ENCODE measurements around the gene MUTYH. TPM values are rescaled to one million over a fixed set of nuclear protein-coding genes. Genes with fewer than 3 reads are reported as not detected.

The MUTYH gene
- total RNA-seq, 4 donors from 2014 or later: 6.4 to 17.0 (median 10.3) TPM

DNA sequence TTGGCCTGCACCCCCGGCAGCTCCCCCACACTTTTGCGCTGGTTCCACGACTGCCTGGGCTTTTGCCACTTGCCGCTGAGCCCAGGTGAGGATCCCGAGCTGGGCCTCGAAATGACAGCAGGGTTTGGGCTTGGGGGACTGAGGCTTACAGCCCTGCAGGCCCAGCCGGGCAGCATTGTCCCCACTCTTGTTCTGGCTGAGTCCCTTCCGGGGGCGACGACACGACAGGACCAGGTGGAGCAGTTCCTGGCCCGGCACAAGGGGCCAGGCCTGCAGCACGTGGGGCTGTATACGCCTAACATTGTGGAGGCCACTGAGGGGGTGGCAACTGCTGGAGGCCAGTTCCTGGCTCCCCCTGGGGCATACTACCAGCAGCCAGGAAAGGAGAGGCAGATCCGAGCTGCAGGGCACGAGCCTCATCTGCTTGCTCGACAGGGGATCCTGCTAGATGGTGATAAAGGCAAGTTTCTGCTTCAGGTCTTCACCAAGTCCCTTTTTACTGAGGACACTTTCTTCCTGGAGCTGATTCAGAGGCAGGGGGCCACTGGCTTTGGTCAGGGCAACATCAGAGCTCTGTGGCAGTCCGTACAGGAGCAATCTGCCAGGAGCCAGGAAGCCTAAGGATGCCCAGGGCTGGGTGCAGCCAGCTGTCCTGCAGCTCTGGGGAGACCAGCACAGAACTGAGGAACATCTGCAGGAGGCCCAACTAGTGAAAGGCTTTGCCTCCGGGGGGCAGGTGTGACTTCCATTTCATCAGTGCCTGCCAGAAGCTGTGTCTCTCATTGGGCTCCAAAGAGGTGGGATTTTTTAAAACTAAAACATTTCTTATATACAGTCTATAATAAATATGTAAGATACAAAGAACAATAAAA is 12.4 kb downstream of the MUTYH start:
- TF ChIP-seq, protein P1, sequence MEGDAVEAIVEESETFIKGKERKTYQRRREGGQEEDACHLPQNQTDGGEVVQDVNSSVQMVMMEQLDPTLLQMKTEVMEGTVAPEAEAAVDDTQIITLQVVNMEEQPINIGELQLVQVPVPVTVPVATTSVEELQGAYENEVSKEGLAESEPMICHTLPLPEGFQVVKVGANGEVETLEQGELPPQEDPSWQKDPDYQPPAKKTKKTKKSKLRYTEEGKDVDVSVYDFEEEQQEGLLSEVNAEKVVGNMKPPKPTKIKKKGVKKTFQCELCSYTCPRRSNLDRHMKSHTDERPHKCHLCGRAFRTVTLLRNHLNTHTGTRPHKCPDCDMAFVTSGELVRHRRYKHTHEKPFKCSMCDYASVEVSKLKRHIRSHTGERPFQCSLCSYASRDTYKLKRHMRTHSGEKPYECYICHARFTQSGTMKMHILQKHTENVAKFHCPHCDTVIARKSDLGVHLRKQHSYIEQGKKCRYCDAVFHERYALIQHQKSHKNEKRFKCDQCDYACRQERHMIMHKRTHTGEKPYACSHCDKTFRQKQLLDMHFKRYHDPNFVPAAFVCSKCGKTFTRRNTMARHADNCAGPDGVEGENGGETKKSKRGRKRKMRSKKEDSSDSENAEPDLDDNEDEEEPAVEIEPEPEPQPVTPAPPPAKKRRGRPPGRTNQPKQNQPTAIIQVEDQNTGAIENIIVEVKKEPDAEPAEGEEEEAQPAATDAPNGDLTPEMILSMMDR (IDR thresholded peaks at IDR 0.05; ENCODE audit: low read depth): no peak

DNA sequence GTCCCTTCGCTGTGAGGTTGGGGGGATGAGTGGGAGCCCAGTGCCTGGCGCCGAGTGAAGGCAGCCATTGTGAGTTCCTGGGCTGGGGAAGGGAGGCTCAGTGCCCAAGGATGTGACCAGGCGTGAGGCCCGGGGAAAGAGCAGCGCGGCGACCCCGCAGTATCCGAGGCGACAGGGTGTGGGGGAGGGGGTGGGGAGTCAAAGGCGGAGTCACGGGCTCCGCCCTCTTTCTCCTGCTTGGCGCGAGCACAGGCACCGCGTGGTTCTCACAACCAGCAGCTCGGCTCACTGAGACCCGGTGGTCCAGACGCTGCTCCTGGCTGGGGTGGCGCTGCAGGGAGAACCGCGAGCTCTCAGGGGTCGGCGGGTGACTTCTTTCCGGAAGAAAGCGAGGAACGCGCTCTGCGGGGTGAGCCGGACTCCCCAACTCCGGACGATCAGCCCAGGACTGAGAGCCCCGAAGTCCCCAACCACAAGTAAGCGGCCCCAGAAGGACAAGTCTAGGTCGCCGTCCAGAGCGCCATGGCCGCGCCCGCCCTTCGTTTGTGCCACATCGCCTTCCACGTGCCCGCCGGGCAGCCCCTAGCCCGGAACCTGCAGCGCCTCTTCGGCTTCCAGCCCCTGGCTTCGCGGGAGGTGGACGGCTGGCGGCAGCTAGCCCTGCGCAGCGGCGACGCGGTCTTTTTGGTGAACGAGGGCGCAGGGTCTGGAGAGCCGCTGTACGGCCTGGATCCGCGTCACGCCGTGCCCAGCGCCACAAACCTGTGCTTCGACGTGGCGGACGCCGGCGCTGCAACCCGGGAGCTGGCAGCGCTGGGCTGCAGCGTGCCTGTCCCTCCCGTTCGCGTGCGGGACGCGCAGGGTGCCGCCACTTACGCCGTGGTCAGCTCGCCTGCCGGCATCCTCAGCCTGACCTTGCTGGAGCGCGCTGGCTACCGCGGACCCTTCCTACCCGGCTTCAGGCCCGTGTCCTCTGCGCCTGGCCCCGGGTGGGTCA is 13.3 kb downstream of the MUTYH start, which contains the start of gene HPDL:
Gene HPDL (plus strand): TSS at position 269 of the 997 bp plus-strand sequence. CDS start 254 bp downstream, at position 523.
- TF ChIP-seq, protein P1 (IDR thresholded peaks at IDR 0.05; ENCODE audit: low read depth): no peak

DNA sequence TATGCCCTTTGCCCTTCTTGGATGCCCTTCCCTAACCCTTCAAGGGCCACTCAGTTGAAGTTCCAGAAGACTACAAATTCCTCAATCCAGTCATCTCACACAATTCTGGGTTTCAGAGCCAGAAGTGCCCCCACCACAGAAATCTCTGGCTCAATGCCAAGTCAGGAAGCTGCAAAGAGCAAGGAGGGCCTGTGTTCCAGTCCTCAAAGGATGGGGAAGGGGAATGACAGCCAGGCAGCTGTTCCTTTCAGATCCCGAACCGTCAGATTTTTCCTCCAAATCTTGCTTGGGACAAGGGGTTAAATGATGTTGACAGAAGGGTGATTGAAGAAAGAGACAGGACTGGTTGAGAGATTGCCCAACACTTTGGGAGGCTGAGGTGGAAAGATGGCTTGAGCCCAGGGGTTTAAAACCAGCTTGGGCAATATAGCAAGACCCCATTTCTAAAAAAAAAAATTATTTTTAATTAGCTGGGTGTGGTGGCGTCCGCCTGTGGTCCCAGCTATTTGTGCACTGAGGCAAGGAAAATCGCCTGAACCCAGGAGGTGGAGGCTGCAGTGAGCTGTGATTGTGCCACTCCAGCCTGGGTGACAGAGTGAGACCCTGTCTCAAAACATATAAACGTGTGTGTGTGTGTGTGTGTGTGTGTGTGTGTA is 14.3 kb downstream of the MUTYH start:
- TF ChIP-seq, protein P1 (IDR thresholded peaks at IDR 0.05; ENCODE audit: low read depth): no peak

DNA sequence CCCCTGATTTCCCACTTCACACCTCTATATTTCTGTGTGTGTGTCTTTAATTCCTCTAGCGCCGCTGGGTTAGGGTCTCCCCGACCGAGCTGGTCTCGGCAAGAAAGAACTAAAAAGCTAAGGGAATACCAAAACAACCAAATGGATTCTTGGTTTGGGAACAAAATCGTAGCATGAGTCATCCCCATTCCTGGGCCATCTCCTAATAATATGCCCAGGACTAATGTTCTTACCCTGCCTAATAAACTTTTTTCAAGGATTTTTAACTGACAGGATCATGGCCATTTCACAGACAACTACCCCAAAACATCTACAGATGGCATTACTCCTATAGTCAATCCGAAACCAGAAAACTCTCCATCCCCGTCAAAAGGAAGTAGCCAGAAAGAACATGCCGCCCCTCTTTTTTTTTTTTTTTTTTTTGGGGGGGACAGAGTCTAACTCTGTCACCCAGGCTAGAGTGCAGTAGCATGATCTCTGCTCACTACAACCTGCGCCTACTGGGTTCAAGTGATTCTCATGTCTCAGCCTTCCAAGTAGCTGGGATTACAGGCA is 17.7 kb downstream of the MUTYH start:
- TF ChIP-seq, protein P1 (IDR thresholded peaks at IDR 0.05; ENCODE audit: low read depth): no peak

DNA sequence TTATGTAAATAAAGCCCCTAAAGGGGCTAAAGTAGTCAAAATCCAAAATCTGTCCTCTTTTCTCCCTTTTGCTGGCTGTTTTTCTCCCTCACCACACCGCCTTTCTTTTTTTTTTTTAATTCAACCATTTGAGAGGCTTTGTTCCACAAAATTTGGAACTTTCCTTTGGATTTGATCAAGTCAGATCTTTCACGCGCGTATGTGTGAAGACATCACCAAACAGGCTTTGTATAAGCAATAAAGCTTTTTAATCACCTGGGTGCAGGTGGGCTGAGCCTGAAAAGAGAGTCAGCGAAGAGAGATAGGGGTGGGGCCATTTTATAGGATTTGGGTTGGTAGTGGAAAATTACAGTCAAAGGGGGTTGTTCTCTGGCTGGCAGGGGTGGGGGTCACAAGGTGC is 18.8 kb downstream of the MUTYH start:
- TF ChIP-seq, protein P1 (IDR thresholded peaks at IDR 0.05; ENCODE audit: low read depth): no peak

DNA sequence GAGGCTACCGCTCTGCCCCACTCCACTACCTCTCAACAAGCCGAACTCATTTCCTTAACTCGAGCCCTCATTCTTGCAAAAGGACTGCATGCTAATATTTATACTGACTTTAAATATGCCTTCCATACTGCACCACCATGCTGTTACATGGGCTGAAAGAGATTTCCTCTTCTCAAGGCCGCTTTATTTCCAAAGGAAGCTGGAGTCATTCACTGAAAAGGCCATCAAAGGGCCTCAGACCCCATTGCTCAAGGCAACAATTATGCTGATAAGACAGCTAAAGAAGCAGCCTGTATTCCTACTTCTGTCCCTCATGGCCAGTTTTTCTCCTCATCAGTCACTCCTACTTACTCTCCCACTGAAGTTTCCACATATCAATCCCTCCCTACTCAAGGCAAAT is 20.5 kb downstream of the MUTYH start:
- TF ChIP-seq, protein P1 (IDR thresholded peaks at IDR 0.05; ENCODE audit: low read depth): no peak

Measured in subcutaneous adipose tissue (tissue), 4 donors.